GM12878 (cell line): ENCODE measurements around the gene RUFY2. TPM values are rescaled to one million over a fixed set of nuclear protein-coding genes. Genes with fewer than 3 reads are reported as not detected.
A peak's percentile ranks its signal among the peaks of the same experiment; 100 is the strongest.

Experiments used
- BRCA1 ChIP-seq: IDR thresholded peaks from 2 replicates; pipeline ENCODE4 v1.6.1; 2011; ENCODE audit warnings: low read depth, low read length, improper control_type of control experiment
- CHD1 ChIP-seq: IDR thresholded peaks from 2 replicates; pipeline ENCODE4 v1.6.1; 2012; ENCODE audit warnings: low read depth, low read length, improper control_type of control experiment
- CREB1 ChIP-seq: IDR thresholded peaks from 2 replicates; pipeline ENCODE4 v1.6.1; 2012; ENCODE audit warnings: low read depth, mild to moderate bottlenecking, inconsistent platforms
- EED ChIP-seq: sonication (generic); IDR thresholded peaks from 2 replicates; pipeline ENCODE4 v1.6.1; 2016; ENCODE audit warnings: antibody characterized with exemption, low read depth
- IRF4 ChIP-seq: IDR thresholded peaks from 2 replicates; pipeline ENCODE4 v1.6.1; 2011; ENCODE audit warnings: low read depth, low read length
- MEF2B ChIP-seq: fragments of 450-650 bp; IDR thresholded peaks from 2 replicates; pipeline ENCODE4 v1.6.1; 2018; ENCODE audit warnings: mild to moderate bottlenecking, moderate library complexity; ENCODE audit not compliant: partially characterized antibody, poor library complexity, severe bottlenecking
- NBN ChIP-seq: fragments of 450-650 bp; IDR thresholded peaks from 2 replicates; pipeline ENCODE4 v1.6.1; 2016
- NFYA ChIP-seq: IDR thresholded peaks from 2 replicates; pipeline ENCODE4 v1.6.1; 2011; ENCODE audit warnings: low read depth, mild to moderate bottlenecking, low read length, improper control_type of control experiment, borderline replicate concordance
- NR2C2 ChIP-seq: IDR thresholded peaks from 2 replicates; pipeline ENCODE4 v1.6.1; 2011; ENCODE audit warnings: borderline replicate concordance, low read depth; ENCODE audit not compliant: control insufficient read depth, insufficient read length
- PML ChIP-seq: IDR thresholded peaks from 2 replicates; pipeline ENCODE4 v1.6.1; 2012; ENCODE audit warnings: low read length, inconsistent platforms
- RB1 ChIP-seq: fragments of 450-650 bp; formaldehyde crosslinking; IDR thresholded peaks from 2 replicates; pipeline ENCODE4 v1.6.1; 2017; ENCODE audit warnings: mild to moderate bottlenecking, borderline replicate concordance
- SMAD5 ChIP-seq: IDR thresholded peaks from 2 replicates; pipeline ENCODE4 v1.6.1; 2016; ENCODE audit warnings: antibody characterized with exemption, low read depth
- SP1 ChIP-seq: IDR thresholded peaks from one replicate; pipeline ENCODE4 v1.6.1; 2011; ENCODE audit warnings: low read depth, low read length
- WRNIP1 ChIP-seq: IDR thresholded peaks from 2 replicates; pipeline ENCODE4 v1.6.1; 2011; ENCODE audit warnings: low read depth, low read length, improper control_type of control experiment, borderline replicate concordance
- YY1 ChIP-seq: IDR thresholded peaks from 2 replicates; pipeline ENCODE4 v1.6.1; 2011; ENCODE audit warnings: low read depth, mild to moderate bottlenecking, low read length
- ZSCAN29 ChIP-seq: fragments of 450-650 bp; IDR thresholded peaks from 2 replicates; pipeline ENCODE4 v1.6.1; 2017; ENCODE audit warnings: mild to moderate bottlenecking, moderate library complexity
- polyA plus RNA-seq, 11 experiments: library from polyadenylated mRNA; depleted of rRNA in 4 of 11; unstranded in 6 of 11; stranded (reverse) in 5 of 11; fragments of >200 nt; fragmentation: Nextera tagmentation in 4 of 11; fragmentation: Illumina TruSeq in 1 of 11; extraction: Ambion mirVana in 4 of 11; extraction: Trizol in 1 of 11; gene quantifications; 1 replicate in 1 of 11; 2 replicates in 10 of 11; pipeline versions ENCODE4 v1.2.1 to v1.2.3, GENCODE V29; 2011 to 2016; ENCODE audit warnings: inconsistent platforms in 2 of 11, missing spikeins in 2 of 11, low read depth in 1 of 11
- total RNA-seq, 4 experiments: library from RNA; depleted of rRNA in 3 of 4; stranded (reverse); fragments of >200 nt in 3 of 4; fragmentation: Illumina TruSeq in 1 of 4; extraction: Trizol in 1 of 4; gene quantifications; 2 replicates each; pipeline versions ENCODE4 v1.2.1 to v1.2.3, GENCODE V29; 2013 to 2021
- TF ChIP-seq, protein P1 (sequence below): IDR thresholded peaks from 2 replicates; pipeline ENCODE4 v1.6.1; 2011; ENCODE audit warnings: borderline replicate concordance, low read depth, mild to moderate bottlenecking, moderate library complexity, low read length; ENCODE audit not compliant: insufficient read depth, poor library complexity, severe bottlenecking
- TF ChIP-seq, protein P2 (sequence below): fragments of 450-650 bp; formaldehyde crosslinking; IDR thresholded peaks from 2 replicates; pipeline ENCODE4 v1.4.0; 2022; ENCODE audit warnings: mild to moderate bottlenecking, moderate library complexity
- TF ChIP-seq, protein P3 (sequence below): fragments of 450-650 bp; IDR thresholded peaks from 2 replicates; pipeline ENCODE4 v1.6.1; 2016; ENCODE audit warnings: mild to moderate bottlenecking
- TF ChIP-seq, protein P4 (sequence below): IDR thresholded peaks from 2 replicates; pipeline ENCODE4 v1.6.1; 2011; ENCODE audit warnings: borderline replicate concordance, low read depth, mild to moderate bottlenecking, moderate library complexity, mixed read lengths, low read length; ENCODE audit not compliant: insufficient read depth; ENCODE audit errors: extremely low read length
- TF ChIP-seq, protein P5 (sequence below): IDR thresholded peaks from 2 replicates; pipeline ENCODE4 v1.6.1; 2012; ENCODE audit warnings: low read depth, low read length, improper control_type of control experiment
- TF ChIP-seq, protein P6 (sequence below): IDR thresholded peaks from 2 replicates; pipeline ENCODE4 v1.6.1; 2011; ENCODE audit warnings: low read depth, mild to moderate bottlenecking, low read length, moderate library complexity, borderline replicate concordance; ENCODE audit errors: extremely low read depth

Gene RUFY2
- total and polyA plus RNA-seq, 10 of the 15 experiments (the other 5 are each of a cell fraction or from before 2014, with no cell fraction given): 1.7 to 8.4 (median 5.8) TPM

DNA sequence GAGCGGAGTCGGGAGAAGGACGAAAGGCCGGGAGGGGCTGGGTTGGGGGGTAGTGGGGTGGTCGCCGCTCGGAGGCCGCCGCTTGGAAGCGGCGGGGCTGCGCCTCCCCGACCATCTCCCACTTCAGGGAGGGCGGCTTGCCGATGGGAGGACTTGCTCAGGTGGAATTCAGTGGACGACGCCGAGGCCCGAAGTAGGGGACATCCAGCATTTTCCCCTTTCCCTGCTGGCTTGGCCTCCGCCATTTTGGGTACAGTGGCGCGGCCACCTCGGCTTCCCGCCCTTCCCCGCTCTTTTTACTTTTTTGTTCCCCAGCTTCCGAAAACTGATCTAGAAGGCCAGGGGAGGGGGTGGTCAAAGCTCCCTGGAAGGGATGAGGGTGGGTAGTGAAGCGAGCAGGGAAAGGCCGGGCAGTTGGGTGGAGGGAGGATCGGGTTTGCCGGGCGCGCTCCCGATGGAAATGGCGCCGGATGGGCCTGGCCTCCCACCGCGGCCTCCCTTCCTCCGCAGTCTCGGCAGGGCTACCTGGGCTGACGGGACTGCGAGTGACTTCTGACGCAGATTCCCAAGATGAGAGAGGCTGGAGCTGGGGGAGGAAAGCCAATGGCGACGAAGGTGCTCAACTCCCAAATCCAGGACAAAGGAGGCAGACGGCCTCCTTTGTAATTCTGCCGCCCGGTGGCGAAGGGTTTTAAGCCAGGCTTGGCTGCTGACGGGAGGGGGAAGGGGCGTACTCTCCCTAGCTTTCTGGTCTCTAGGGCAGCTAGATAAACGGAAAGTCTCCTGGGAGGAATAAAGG lies 74.6 kb downstream of the RUFY2 start, which contains the start of gene PBLD (continued):
- TF ChIP-seq, protein P1, sequence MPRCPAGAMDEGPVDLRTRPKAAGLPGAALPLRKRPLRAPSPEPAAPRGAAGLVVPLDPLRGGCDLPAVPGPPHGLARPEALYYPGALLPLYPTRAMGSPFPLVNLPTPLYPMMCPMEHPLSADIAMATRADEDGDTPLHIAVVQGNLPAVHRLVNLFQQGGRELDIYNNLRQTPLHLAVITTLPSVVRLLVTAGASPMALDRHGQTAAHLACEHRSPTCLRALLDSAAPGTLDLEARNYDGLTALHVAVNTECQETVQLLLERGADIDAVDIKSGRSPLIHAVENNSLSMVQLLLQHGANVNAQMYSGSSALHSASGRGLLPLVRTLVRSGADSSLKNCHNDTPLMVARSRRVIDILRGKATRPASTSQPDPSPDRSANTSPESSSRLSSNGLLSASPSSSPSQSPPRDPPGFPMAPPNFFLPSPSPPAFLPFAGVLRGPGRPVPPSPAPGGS: no peak
- TF ChIP-seq YY1 (peak; percentile 93), RB1 (peak; percentile 81; the same call in 1 of the 2 replicates), IRF4 (0 out of 2 replicates have a peak, but pooled peaks have one; percentile 15), ZSCAN29 (no peak), NBN (peak; percentile 78), WRNIP1 (0 out of 2 replicates have a peak, but pooled peaks have one; percentile 84), SP1 (no peak), SMAD5 (no peak), EED (peak; percentile 86), MEF2B (no peak), PML (0 out of 2 replicates have a peak, but pooled peaks have one; percentile 4), NR2C2 (no peak), NFYA (no peak), CHD1 (no peak), CREB1 (no peak), BRCA1 (no peak)
- TF ChIP-seq, protein P2, sequence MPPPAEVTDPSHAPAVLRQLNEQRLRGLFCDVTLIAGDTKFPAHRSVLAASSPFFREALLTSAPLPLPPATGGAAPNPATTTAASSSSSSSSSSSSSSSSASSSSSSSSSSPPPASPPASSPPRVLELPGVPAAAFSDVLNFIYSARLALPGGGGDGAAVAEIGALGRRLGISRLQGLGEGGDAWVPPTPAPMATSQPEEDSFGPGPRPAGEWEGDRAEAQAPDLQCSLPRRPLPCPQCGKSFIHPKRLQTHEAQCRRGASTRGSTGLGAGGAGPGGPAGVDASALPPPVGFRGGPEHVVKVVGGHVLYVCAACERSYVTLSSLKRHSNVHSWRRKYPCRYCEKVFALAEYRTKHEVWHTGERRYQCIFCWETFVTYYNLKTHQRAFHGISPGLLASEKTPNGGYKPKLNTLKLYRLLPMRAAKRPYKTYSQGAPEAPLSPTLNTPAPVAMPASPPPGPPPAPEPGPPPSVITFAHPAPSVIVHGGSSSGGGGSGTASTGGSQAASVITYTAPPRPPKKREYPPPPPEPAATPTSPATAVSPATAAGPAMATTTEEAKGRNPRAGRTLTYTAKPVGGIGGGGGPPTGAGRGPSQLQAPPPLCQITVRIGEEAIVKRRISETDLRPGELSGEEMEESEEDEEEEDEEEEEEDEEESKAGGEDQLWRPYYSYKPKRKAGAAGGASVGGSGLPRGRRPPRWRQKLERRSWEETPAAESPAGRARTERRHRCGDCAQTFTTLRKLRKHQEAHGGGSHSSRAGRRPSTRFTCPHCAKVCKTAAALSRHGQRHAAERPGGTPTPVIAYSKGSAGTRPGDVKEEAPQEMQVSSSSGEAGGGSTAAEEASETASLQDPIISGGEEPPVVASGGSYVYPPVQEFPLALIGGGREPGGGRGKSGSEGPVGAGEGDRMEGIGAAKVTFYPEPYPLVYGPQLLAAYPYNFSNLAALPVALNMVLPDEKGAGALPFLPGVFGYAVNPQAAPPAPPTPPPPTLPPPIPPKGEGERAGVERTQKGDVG (CRISPR knock-in tag): no peak
- TF ChIP-seq, protein P3, sequence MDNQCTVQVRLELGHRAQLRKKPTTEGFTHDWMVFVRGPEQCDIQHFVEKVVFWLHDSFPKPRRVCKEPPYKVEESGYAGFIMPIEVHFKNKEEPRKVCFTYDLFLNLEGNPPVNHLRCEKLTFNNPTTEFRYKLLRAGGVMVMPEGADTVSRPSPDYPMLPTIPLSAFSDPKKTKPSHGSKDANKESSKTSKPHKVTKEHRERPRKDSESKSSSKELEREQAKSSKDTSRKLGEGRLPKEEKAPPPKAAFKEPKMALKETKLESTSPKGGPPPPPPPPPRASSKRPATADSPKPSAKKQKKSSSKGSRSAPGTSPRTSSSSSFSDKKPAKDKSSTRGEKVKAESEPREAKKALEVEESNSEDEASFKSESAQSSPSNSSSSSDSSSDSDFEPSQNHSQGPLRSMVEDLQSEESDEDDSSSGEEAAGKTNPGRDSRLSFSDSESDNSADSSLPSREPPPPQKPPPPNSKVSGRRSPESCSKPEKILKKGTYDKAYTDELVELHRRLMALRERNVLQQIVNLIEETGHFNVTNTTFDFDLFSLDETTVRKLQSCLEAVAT: peak; percentile 77
- TF ChIP-seq, protein P4, sequence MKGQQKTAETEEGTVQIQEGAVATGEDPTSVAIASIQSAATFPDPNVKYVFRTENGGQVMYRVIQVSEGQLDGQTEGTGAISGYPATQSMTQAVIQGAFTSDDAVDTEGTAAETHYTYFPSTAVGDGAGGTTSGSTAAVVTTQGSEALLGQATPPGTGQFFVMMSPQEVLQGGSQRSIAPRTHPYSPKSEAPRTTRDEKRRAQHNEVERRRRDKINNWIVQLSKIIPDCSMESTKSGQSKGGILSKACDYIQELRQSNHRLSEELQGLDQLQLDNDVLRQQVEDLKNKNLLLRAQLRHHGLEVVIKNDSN: no peak
- TF ChIP-seq, protein P5, sequence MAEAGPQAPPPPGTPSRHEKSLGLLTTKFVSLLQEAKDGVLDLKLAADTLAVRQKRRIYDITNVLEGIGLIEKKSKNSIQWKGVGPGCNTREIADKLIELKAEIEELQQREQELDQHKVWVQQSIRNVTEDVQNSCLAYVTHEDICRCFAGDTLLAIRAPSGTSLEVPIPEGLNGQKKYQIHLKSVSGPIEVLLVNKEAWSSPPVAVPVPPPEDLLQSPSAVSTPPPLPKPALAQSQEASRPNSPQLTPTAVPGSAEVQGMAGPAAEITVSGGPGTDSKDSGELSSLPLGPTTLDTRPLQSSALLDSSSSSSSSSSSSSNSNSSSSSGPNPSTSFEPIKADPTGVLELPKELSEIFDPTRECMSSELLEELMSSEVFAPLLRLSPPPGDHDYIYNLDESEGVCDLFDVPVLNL: no peak
- TF ChIP-seq, protein P6, sequence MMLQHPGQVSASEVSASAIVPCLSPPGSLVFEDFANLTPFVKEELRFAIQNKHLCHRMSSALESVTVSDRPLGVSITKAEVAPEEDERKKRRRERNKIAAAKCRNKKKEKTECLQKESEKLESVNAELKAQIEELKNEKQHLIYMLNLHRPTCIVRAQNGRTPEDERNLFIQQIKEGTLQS: no peak
